Measurements from ENCODE around the gene ZMYND8.

The ZMYND8 gene

GRCh38 chr20:47243003-47243402, 113.5 kb downstream of the ZMYND8 start:
- no peak for TF ChIP-seq CTCF (IDR thresholded peaks at IDR 0.05)

- no peak for TF ChIP-seq CTCF (IDR thresholded peaks at IDR 0.05)
Measured at GRCh38 chr20:47241345-47241781, 115.1 kb downstream of the ZMYND8 start.

- no peak for TF ChIP-seq CTCF (IDR thresholded peaks at IDR 0.05)
Measured at GRCh38 chr20:47239719-47240067, 116.8 kb downstream of the ZMYND8 start.

- no peak for TF ChIP-seq CTCF (IDR thresholded peaks at IDR 0.05)
Measured at GRCh38 chr20:47238780-47239718, 117.5 kb downstream of the ZMYND8 start.

GRCh38 chr20:47237715-47238114, 118.8 kb downstream of the ZMYND8 start:
- TF ChIP-seq CTCF (IDR thresholded peaks at IDR 0.05) = no peak

GRCh38 chr20:47236639-47236900, 119.9 kb downstream of the ZMYND8 start:
- TF ChIP-seq CTCF (IDR thresholded peaks at IDR 0.05) = no peak

GRCh38 chr20:47235853-47236638, 120.5 kb downstream of the ZMYND8 start:
- TF ChIP-seq CTCF (IDR thresholded peaks at IDR 0.05) = no peak
